Activated CD8-positive, alpha-beta memory T cell treated with anti-CD3 and anti-CD28 coated beads, Interleukin-2, amount 50 U/mL, for 24 hours (primary cell): Measurements from ENCODE around the gene RPRM.
"Not testable (repeated sequence)": the region's sequence is repeated elsewhere in the genome, so short reads cannot be mapped to it uniquely, and the experiment has no call there.

Experiments
- DNase-seq: peaks from one replicate; pipeline ENCODE4 v3.0.0-alpha.2; 2020; ENCODE audit errors: extremely low read depth

Gene RPRM

GRCh38 chr2:153455861-153456260, 22.7 kb downstream of the RPRM start:
- no peak for DNase-seq

GRCh38 chr2:153455403-153455802, 23.2 kb downstream of the RPRM start:
- no peak for DNase-seq

GRCh38 chr2:153451611-153452010, 27.0 kb downstream of the RPRM start:
- no peak for DNase-seq

GRCh38 chr2:153443106-153443505, 35.5 kb downstream of the RPRM start:
- DNase-seq: no peak

- not testable (repeated sequence) for DNase-seq
Measured at GRCh38 chr2:153442616-153443015, 35.9 kb downstream of the RPRM start.

- not testable (repeated sequence) for DNase-seq
Measured at GRCh38 chr2:153440090-153440489, 38.5 kb downstream of the RPRM start.

GRCh38 chr2:153433403-153433802, 45.2 kb downstream of the RPRM start:
- no peak for DNase-seq

GRCh38 chr2:153432381-153432780, 46.2 kb downstream of the RPRM start:
- no peak for DNase-seq

GRCh38 chr2:153431114-153431513, 47.4 kb downstream of the RPRM start:
- DNase-seq: no peak
